ENCODE results near the gene ARHGAP31. TPM values are rescaled to one million over a fixed set of nuclear protein-coding genes. Genes with fewer than 3 reads are reported as not detected.

Gene ARHGAP31
- total and polyA plus RNA-seq, 10 of the 15 experiments (the other 5 are each of a cell fraction or from before 2014, with no cell fraction given): 0.97 to 29.8 (median 10.3) TPM

GRCh38 chr3:119329551-119329950, 35.4 kb downstream of the ARHGAP31 start:
- intact Hi-C loops (cut with micrococcal nuclease; ENCODE audit: unreplicated experiment): no loop called here
- ATAC-seq: no peak
- SMC1A ChIA-PET (ENCODE audit: uncharacterized antibody, unreplicated experiment): interaction anchor here (0.6 to 1.4 kb wide), 3 partner anchors 14 to 88 kb away, joined by 3 to 4 read pairs (median 4); partner anchors contain the start of gene B4GALT4

More at GRCh38 chr3:119329551-119329950, 35.4 kb downstream of the ARHGAP31 start:
- FAIRE-seq (no peak), DNase-seq (ENCODE audit: low read depth, low spot score) (no peak)
- Histone ChIP-seq H3K9ac (ENCODE audit: control insufficient read depth, insufficient read depth, low read length) (no peak overlapping the region), H3K4me1 (ENCODE audit: control insufficient read depth, insufficient read depth, low read length) (peaks cover 27% of the 10 kb centered on the region), H3K4me3 (no peak overlapping the region), H3K27ac (ENCODE audit: control insufficient read depth, insufficient read depth) (no peak overlapping the region), H4K20me1 (ENCODE audit: control insufficient read depth, insufficient read depth) (no peaks in the 10 kb centered on the region), H2AFZ (ENCODE audit: control insufficient read depth, low read depth, low read length) (no peak overlapping the region), H3K36me3 (ENCODE audit: control insufficient read depth in 2 of 2, insufficient read depth in 2 of 2, low read length in 1 of 2) (no peaks in the 10 kb centered on the region; a peak in 2 of 4 replicates), H3K79me2 (ENCODE audit: control insufficient read depth, insufficient read depth, low read length) (no peaks in the 10 kb centered on the region; the same call in none of the 2 replicates), H3K27me3 (replicated peaks in 1 of 2; ENCODE audit: control insufficient read depth in 2 of 2, insufficient read depth in 2 of 2, low read length in 1 of 2) (no peaks in the 10 kb centered on the region), H3K4me2 (ENCODE audit: control insufficient read depth, insufficient read depth) (no peak overlapping the region), H3K9me3 (replicated peaks; ENCODE audit: control insufficient read depth, insufficient read depth, low read length) (no peaks in the 10 kb centered on the region; the same call in 2 of the 3 replicates)
- ChIA-PET POLR2A (interaction anchor here (0.8 to 1.5 kb wide), 2 partner anchors 26 to 135 kb away, joined by 4 read pairs; no protein-coding TSS in a partner anchor), RAD21 (ENCODE audit: unreplicated experiment) (no interaction called here), CTCF (interaction anchor here (1.5 kb wide), 1 partner anchor 22 kb away, joined by 4 read pairs; no protein-coding TSS in a partner anchor)
- in situ Hi-C loops (cut with MboI): no loop called here
- no TSS peak for BruUV-seq (replicated peaks)
- 95% methylated on average over 7 of the region's 7 CpGs for WGBS (ENCODE audit: insufficient coverage, insufficient replicate concordance, low lambda C conversion rate, missing lambda C conversion rate)
- TF ChIP-seq SREBF1 (IDR thresholded peaks at IDR 0.05; ENCODE audit: low read length) (no peak), IRF5 (IDR thresholded peaks at IDR 0.05; ENCODE audit: borderline replicate concordance) (no peak), TCF7 (IDR thresholded peaks at IDR 0.05; ENCODE audit: borderline replicate concordance) (no peak), NR2C2 (IDR thresholded peaks at IDR 0.05; ENCODE audit: borderline replicate concordance, control insufficient read depth, insufficient read length, low read depth) (no peak), JUND (IDR thresholded peaks at IDR 0.05; ENCODE audit: low read depth, low read length) (no peak), SUZ12 (IDR thresholded peaks at IDR 0.05; ENCODE audit: unreplicated experiment) (no peak), MEF2B (IDR thresholded peaks at IDR 0.05; ENCODE audit: partially characterized antibody, poor library complexity, severe bottlenecking) (no peak), SPI1 (IDR thresholded peaks at IDR 0.05; ENCODE audit: borderline replicate concordance, insufficient read depth, low read depth, low read length) (no peak), EED (IDR thresholded peaks at IDR 0.05; ENCODE audit: low read depth) (no peak), SP1 (IDR thresholded peaks at IDR 0.05; ENCODE audit: low read depth, low read length) (no peak), BHLHE40 (IDR thresholded peaks at IDR 0.05; ENCODE audit: borderline replicate concordance in 1 of 2, low read depth in 2 of 2, low read length in 1 of 2) (no peak), ZNF592 (IDR thresholded peaks at IDR 0.05) (no peak), RBBP5 (conservative IDR thresholded peaks at IDR 0.05) (no peak), ZZZ3 (IDR thresholded peaks at IDR 0.05; ENCODE audit: control insufficient read depth, insufficient read length, low read depth) (no peak), MEF2A (IDR thresholded peaks at IDR 0.05; ENCODE audit: insufficient read depth, low read depth, low read length) (no peak)
